ENCODE data around the gene SORCS2.

GRCh38 chr4:7389101-7389701, 196.9 kb downstream of the SORCS2 start:
- TF ChIP-seq, protein P1, sequence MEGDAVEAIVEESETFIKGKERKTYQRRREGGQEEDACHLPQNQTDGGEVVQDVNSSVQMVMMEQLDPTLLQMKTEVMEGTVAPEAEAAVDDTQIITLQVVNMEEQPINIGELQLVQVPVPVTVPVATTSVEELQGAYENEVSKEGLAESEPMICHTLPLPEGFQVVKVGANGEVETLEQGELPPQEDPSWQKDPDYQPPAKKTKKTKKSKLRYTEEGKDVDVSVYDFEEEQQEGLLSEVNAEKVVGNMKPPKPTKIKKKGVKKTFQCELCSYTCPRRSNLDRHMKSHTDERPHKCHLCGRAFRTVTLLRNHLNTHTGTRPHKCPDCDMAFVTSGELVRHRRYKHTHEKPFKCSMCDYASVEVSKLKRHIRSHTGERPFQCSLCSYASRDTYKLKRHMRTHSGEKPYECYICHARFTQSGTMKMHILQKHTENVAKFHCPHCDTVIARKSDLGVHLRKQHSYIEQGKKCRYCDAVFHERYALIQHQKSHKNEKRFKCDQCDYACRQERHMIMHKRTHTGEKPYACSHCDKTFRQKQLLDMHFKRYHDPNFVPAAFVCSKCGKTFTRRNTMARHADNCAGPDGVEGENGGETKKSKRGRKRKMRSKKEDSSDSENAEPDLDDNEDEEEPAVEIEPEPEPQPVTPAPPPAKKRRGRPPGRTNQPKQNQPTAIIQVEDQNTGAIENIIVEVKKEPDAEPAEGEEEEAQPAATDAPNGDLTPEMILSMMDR (IDR thresholded peaks at IDR 0.05) = no peak
- TF ChIP-seq POLR2AphosphoS5 (IDR thresholded peaks at IDR 0.05) = no peak
- no peak for TF ChIP-seq POLR2A (IDR thresholded peaks at IDR 0.05)

Data from prostate gland (tissue), 2 donors.